Measurements from ENCODE around the gene HS3ST5. TPM values are rescaled to one million over a fixed set of nuclear protein-coding genes. Genes with fewer than 3 reads are reported as not detected.

Gene HS3ST5
- total RNA-seq, 1 donor from 2014 or later = not detected

GRCh38 chr6:114195027-114195365, 147.8 kb downstream of the HS3ST5 start:
- DNase-seq (no peak), ATAC-seq (ENCODE audit: low read depth) (no peak)
- no peak overlapping the region for H3K4me3 Mint-ChIP-seq
- H3K27me3 Mint-ChIP-seq = peaks cover 1% of the 10 kb centered on the region
- H3K4me1 Mint-ChIP-seq = no peaks in the 10 kb centered on the region
- intact Hi-C loops (cut with micrococcal nuclease) = no loop called here
- H3K36me3 Mint-ChIP-seq (ENCODE audit: low read depth) = no peaks in the 10 kb centered on the region
- CTCF ChIA-PET = no interaction called here
- no peak for TF ChIP-seq CTCF (IDR thresholded peaks at IDR 0.05)
- no peaks in the 10 kb centered on the region for H3K9me3 Mint-ChIP-seq
- POLR2A ChIA-PET = no interaction called here
- H3K27ac Mint-ChIP-seq = no peak overlapping the region

- no peak for DNase-seq
- CTCF ChIA-PET = no interaction called here
Observed at GRCh38 chr6:114194362-114195026, 148.3 kb downstream of the HS3ST5 start.

GRCh38 chr6:114187563-114187962, 155.3 kb downstream of the HS3ST5 start:
- DNase-seq = no peak
- Mint-ChIP-seq H3K9me3 (no peaks in the 10 kb centered on the region), H3K4me3 (no peak overlapping the region), H3K4me1 (no peaks in the 10 kb centered on the region), H3K27ac (no peak overlapping the region), H3K27me3 (peaks cover 1% of the 10 kb centered on the region), H3K36me3 (ENCODE audit: low read depth) (no peaks in the 10 kb centered on the region)
- CTCF ChIA-PET = no interaction called here
- POLR2A ChIA-PET = no interaction called here
- TF ChIP-seq CTCF (IDR thresholded peaks at IDR 0.05) = no peak
- no peak for ATAC-seq (ENCODE audit: low read depth)
- intact Hi-C loops (cut with micrococcal nuclease) = no loop called here

More at GRCh38 chr6:114194362-114195026, 148.3 kb downstream of the HS3ST5 start:
- intact Hi-C loops (cut with micrococcal nuclease) = no loop called here
- no peak overlapping the region for H3K27ac Mint-ChIP-seq
- peaks cover 1% of the 10 kb centered on the region for H3K27me3 Mint-ChIP-seq
- no peak for ATAC-seq (ENCODE audit: low read depth)
- no peak overlapping the region for H3K4me3 Mint-ChIP-seq
- H3K4me1 Mint-ChIP-seq = no peaks in the 10 kb centered on the region
- H3K36me3 Mint-ChIP-seq (ENCODE audit: low read depth) = no peaks in the 10 kb centered on the region
- no peaks in the 10 kb centered on the region for H3K9me3 Mint-ChIP-seq
- no peak for TF ChIP-seq CTCF (IDR thresholded peaks at IDR 0.05)
- POLR2A ChIA-PET = no interaction called here

- DNase-seq (no peak), ATAC-seq (ENCODE audit: low read depth) (no peak)
- Mint-ChIP-seq H3K9me3 (no peaks in the 10 kb centered on the region), H3K4me1 (no peaks in the 10 kb centered on the region), H3K36me3 (ENCODE audit: low read depth) (no peaks in the 10 kb centered on the region), H3K27me3 (no peaks in the 10 kb centered on the region), H3K27ac (no peak overlapping the region), H3K4me3 (no peak overlapping the region)
- POLR2A ChIA-PET = no interaction called here
- CTCF ChIA-PET = no interaction called here
- no peak for TF ChIP-seq CTCF (IDR thresholded peaks at IDR 0.05)
- intact Hi-C loops (cut with micrococcal nuclease) = no loop called here
Observed at GRCh38 chr6:114181664-114182063, 161.2 kb downstream of the HS3ST5 start.

GRCh38 chr6:114179411-114179810, 163.4 kb downstream of the HS3ST5 start:
- POLR2A ChIA-PET = no interaction called here
- Mint-ChIP-seq H3K36me3 (ENCODE audit: low read depth) (no peaks in the 10 kb centered on the region), H3K9me3 (no peaks in the 10 kb centered on the region), H3K27me3 (no peaks in the 10 kb centered on the region), H3K4me1 (no peaks in the 10 kb centered on the region), H3K4me3 (no peak overlapping the region), H3K27ac (no peak overlapping the region)
- ATAC-seq (ENCODE audit: low read depth) (no peak), DNase-seq (no peak)
- intact Hi-C loops (cut with micrococcal nuclease) = no loop called here
- TF ChIP-seq CTCF (IDR thresholded peaks at IDR 0.05) = no peak
- CTCF ChIA-PET = no interaction called here
